Suprapubic skin (tissue), 3 donors: ENCODE results near the gene P3R3URF.

Experiments
- CTCF ChIP-seq, 2 donors: fragments of 200-600 bp in 1 of 2; fragments of 450-650 bp in 1 of 2; sonication (generic) in 1 of 2; IDR thresholded peaks; one replicate each; pipeline ENCODE4 v1.5.1; 2016 to 2019; ENCODE audit warnings: antibody characterized with exemption in 2 of 2, mild to moderate bottlenecking in 1 of 2, moderate library complexity in 1 of 2
- POLR2AphosphoS5 ChIP-seq, 3 donors: sonication (generic); formaldehyde crosslinking; IDR thresholded peaks; one replicate each; pipeline ENCODE4 v1.6.1; 2017; ENCODE audit warnings: antibody characterized with exemption in 3 of 3

GRCh38 chr1:46132529-46133180, 43.6 kb downstream of the P3R3URF start, which contains the start of gene PIK3R3:
- peak in 2 of 3 donors; percentile 86 to 90 for TF ChIP-seq POLR2AphosphoS5 (IDR thresholded peaks at IDR 0.05)
- no peak for TF ChIP-seq CTCF (IDR thresholded peaks at IDR 0.05)
